Measurements from ENCODE around the gene EPM2AIP1.

DNA sequence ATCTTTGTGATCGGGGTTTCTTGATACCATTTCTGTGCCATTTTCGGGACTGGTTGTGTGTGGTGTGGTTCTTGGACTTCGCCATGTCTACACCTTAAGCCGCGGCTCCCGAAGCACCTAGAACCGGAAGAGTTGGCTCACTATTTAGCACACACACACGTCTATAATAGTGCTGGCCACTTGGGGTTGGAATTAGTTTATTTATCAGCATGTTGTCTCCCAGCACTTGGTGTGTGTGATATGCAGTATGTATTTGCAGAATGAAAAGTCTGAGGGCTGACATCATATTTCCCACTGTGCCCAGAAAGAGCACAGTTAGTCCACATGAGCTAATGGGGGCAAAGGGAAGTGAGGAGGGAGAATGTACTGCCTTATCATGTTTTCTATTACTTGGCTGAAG lies 24.0 kb upstream of the EPM2AIP1 start:
- TF ChIP-seq EZH2phosphoT487 (IDR thresholded peaks at IDR 0.05; ENCODE audit: borderline replicate concordance) (no peak), POLR2AphosphoS5 (IDR thresholded peaks at IDR 0.05; ENCODE audit: low read depth, low read length) (no peak), EZH2 (IDR thresholded peaks at IDR 0.05) (no peak), YY1 (IDR thresholded peaks at IDR 0.05; ENCODE audit: extremely low read depth, insufficient replicate concordance, low read depth, low read length) (no peak), ZNF274 (IDR thresholded peaks at IDR 0.05; ENCODE audit: low read depth, low read length) (no peak), FOSL1 (IDR thresholded peaks at IDR 0.05; ENCODE audit: low read depth) (no peak), POLR2A (IDR thresholded peaks at IDR 0.05; ENCODE audit: borderline replicate concordance, extremely low read depth, insufficient read depth, insufficient read length) (no peak), EGR1 (IDR thresholded peaks at IDR 0.05; ENCODE audit: low read depth) (no peak), CEBPB (IDR thresholded peaks at IDR 0.05; ENCODE audit: low read depth) (no peak)
- TF ChIP-seq, protein P1, sequence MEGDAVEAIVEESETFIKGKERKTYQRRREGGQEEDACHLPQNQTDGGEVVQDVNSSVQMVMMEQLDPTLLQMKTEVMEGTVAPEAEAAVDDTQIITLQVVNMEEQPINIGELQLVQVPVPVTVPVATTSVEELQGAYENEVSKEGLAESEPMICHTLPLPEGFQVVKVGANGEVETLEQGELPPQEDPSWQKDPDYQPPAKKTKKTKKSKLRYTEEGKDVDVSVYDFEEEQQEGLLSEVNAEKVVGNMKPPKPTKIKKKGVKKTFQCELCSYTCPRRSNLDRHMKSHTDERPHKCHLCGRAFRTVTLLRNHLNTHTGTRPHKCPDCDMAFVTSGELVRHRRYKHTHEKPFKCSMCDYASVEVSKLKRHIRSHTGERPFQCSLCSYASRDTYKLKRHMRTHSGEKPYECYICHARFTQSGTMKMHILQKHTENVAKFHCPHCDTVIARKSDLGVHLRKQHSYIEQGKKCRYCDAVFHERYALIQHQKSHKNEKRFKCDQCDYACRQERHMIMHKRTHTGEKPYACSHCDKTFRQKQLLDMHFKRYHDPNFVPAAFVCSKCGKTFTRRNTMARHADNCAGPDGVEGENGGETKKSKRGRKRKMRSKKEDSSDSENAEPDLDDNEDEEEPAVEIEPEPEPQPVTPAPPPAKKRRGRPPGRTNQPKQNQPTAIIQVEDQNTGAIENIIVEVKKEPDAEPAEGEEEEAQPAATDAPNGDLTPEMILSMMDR (IDR thresholded peaks at IDR 0.05 in 2 of 3, conservative IDR thresholded peaks at IDR 0.05 in 1 of 3; ENCODE audit: borderline replicate concordance in 1 of 3, insufficient read depth in 1 of 3, low read depth in 2 of 3, low read length in 2 of 3), result no peak
- TF ChIP-seq, protein P2, sequence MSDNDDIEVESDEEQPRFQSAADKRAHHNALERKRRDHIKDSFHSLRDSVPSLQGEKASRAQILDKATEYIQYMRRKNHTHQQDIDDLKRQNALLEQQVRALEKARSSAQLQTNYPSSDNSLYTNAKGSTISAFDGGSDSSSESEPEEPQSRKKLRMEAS (IDR thresholded peaks at IDR 0.05), result no peak
- TF ChIP-seq, protein P3, sequence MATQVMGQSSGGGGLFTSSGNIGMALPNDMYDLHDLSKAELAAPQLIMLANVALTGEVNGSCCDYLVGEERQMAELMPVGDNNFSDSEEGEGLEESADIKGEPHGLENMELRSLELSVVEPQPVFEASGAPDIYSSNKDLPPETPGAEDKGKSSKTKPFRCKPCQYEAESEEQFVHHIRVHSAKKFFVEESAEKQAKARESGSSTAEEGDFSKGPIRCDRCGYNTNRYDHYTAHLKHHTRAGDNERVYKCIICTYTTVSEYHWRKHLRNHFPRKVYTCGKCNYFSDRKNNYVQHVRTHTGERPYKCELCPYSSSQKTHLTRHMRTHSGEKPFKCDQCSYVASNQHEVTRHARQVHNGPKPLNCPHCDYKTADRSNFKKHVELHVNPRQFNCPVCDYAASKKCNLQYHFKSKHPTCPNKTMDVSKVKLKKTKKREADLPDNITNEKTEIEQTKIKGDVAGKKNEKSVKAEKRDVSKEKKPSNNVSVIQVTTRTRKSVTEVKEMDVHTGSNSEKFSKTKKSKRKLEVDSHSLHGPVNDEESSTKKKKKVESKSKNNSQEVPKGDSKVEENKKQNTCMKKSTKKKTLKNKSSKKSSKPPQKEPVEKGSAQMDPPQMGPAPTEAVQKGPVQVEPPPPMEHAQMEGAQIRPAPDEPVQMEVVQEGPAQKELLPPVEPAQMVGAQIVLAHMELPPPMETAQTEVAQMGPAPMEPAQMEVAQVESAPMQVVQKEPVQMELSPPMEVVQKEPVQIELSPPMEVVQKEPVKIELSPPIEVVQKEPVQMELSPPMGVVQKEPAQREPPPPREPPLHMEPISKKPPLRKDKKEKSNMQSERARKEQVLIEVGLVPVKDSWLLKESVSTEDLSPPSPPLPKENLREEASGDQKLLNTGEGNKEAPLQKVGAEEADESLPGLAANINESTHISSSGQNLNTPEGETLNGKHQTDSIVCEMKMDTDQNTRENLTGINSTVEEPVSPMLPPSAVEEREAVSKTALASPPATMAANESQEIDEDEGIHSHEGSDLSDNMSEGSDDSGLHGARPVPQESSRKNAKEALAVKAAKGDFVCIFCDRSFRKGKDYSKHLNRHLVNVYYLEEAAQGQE (IDR thresholded peaks at IDR 0.05; ENCODE audit: low read depth), result no peak
